H7 (cell line): Measurements from ENCODE around the gene ATE1. TPM values are rescaled to one million over a fixed set of nuclear protein-coding genes. Genes with fewer than 3 reads are reported as not detected.
"Not testable (repeated sequence)": the region's sequence is repeated elsewhere in the genome, so short reads cannot be mapped to it uniquely, and the experiment has no call there.

Experiments used
- DNase-seq: peaks from one replicate; pipeline ENCODE4 v3.0.0; 2012
- H3K27me3 ChIP-seq: 2 replicates; pipeline ENCODE4 v1.6.0; 2011; ENCODE audit warnings: mild to moderate bottlenecking, low read length; ENCODE audit not compliant: control insufficient read depth, insufficient read depth
- H3K36me3 ChIP-seq: replicated peaks from 2 replicates; pipeline ENCODE4 v1.5.1; 2011; ENCODE audit warnings: low read length; ENCODE audit not compliant: control insufficient read depth, insufficient read depth
- H3K4me3 ChIP-seq: 2 replicates; pipeline ENCODE4 v1.5.1; 2011; ENCODE audit warnings: low read depth, mild to moderate bottlenecking, control low read depth, low read length, moderate library complexity; ENCODE audit not compliant: insufficient read depth
- total RNA-seq: library from RNA; depleted of rRNA; stranded (reverse); fragments of >200 nt; shearing (Covaris generic); gene quantifications from 2 replicates; pipeline ENCODE4 v1.2.3, GENCODE V29; 2014

The ATE1 gene
- total RNA-seq, 1 experiment from 2014 or later = 13.4 TPM

DNA sequence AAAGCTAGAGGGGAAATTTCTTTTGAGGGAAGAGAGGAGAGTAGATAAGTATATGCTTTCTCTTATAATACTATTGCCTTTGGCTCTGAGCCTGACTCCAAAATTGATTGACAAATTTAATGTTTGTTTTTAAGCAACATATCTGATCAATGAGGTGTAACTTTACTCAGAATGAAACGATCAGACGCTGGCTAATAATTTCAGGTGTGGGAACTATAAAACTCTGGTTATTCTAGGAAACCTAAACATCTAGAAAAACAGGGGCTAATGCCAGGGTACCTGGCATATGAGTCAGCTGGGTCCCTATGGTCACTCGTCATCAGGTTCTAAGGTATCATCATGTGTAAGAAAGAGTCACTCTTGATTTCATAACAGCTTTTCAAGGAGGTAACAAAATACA, 139.7 kb downstream of the ATE1 start:
- no peaks in the 10 kb centered on the region for H3K27me3 ChIP-seq
- DNase-seq = no peak
- H3K36me3 ChIP-seq = no peaks in the 10 kb centered on the region
- H3K4me3 ChIP-seq = no peak overlapping the region

DNA sequence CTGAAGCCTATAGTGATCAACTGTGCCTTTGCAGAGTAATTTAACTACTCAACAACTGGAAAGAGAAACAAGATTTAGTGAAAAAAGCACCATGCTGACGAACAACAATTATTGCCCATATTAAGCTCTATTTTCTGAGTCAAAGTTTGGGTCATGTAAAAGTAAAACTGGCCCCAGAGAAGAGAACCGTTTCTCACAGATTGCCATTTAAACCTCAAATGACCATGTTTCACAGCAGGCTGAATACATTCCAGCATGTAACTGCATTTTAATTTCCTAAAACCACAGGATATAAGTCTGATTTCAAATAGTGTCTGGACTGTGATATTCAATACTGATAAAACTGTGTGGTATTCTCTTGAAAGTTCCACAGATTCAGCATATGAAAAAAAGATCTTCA, 140.7 kb downstream of the ATE1 start:
- no peaks in the 10 kb centered on the region for H3K36me3 ChIP-seq
- no peak for DNase-seq

DNA sequence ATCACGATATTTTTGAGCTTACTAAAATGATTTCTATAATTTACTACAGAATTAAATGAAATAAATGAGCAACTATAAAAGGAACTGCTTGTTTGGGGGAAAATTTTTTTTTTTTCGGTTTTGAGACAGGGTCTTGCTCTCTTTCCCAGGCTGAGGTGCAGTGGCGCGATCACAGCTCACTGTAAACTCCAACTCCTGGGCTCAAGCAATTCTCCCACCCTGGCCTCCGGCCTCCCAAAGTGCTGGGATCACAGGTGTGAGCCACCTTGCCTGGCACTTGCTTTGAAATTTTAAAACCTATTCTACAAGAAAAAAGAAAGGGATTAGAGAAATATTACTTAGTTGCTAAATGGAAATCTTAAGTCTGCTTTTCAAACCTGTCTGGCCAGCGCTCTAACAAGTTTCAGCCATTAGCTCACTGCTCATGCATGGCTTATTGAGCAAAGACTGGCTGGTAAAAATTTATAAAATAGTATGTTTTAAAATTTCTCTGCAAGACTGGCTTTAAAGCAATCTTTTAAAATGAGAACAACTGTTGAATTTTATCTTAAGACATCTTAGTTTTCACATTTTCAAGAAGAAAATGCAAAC, 144.0 kb downstream of the ATE1 start:
- no peak overlapping the region for H3K4me3 ChIP-seq
- H3K36me3 ChIP-seq = no peaks in the 10 kb centered on the region
- no peaks in the 10 kb centered on the region for H3K27me3 ChIP-seq
- DNase-seq = no peak

More for the DNA sequence above, 140.7 kb downstream of the ATE1 start:
- Histone ChIP-seq H3K4me3 (no peak overlapping the region), H3K27me3 (no peaks in the 10 kb centered on the region)

DNA sequence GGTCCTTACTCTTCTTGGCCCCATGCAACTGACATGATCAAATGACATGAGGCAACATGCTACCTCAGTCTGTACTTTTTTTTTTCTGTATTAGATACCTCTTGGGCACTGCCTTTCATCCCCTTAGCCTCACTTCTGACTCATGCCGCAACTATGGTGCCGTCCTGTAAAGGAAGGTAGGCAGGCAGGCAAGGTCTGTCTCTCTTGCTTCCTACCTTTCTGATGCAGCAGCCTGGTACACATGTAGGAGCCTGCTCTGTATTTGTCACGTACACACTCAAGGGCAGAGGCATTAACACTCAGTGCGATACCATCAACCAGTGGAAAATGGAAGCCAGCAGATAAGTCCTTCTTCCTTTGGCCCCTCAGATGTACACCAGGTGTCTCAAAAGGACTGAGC, 146.7 kb downstream of the ATE1 start:
- no peak overlapping the region for H3K4me3 ChIP-seq
- H3K36me3 ChIP-seq = no peaks in the 10 kb centered on the region
- H3K27me3 ChIP-seq = no peaks in the 10 kb centered on the region
- no peak for DNase-seq

DNA sequence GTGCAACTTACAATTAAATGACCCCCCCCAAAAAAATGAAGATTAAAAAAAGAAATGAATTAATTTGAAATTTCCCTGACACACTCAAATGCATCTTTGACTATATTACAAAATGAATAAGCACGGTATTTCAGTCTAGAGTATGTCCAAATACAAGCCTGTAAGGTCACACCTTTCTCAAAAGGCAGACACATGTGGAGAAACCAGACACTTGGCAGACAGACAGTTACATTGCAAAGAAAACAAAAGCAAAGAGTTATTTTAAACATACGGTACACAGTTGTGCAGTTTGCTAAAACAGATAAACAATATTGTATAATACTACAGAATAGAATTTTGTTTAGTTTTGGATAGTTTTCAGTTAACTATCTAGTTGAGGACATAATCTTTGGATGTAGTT, 153.0 kb downstream of the ATE1 start:
- Histone ChIP-seq H3K4me3 (no peak overlapping the region), H3K27me3 (no peaks in the 10 kb centered on the region), H3K36me3 (no peaks in the 10 kb centered on the region)
- no peak for DNase-seq

DNA sequence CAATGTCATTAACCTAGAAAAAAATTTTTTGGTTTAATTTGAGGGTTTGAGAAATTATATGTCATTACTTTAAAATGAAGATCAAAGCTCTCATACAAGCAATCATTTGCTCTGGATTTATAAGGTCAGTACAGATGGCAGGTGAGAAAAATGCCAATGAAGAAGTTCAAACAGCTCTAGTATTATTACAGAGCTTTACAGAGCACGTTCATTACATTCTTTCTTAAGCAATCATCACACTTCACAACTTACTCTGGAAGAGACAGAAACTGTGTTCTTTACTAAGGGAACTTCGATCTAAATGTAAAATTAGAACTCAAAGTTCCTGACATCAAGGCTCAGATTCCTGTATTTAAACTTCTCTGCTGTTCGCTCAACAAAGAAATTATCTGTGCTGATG, 153.4 kb downstream of the ATE1 start:
- H3K4me3 ChIP-seq = no peak overlapping the region
- no peak for DNase-seq
- H3K27me3 ChIP-seq = no peaks in the 10 kb centered on the region
- no peaks in the 10 kb centered on the region for H3K36me3 ChIP-seq

DNA sequence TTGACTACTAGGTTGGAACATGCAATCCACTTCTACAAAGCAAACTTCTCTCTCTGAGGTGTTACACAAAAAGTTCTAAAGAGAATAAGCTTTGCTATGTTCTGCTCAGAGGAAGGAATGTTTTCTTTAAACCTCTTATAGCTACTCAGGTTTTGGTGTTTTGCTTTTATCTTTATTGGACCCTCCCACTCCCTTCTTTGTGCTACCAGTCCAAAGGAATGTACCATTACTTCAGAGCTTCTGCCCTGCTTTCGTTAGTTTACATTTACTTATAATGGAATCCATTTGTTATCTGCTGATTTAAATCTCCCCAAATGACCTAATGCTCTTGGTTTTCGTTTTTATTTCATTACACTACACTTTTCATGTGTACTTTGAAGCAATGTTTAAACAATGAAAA, 154.9 kb downstream of the ATE1 start:
- no peak for DNase-seq
- no peaks in the 10 kb centered on the region for H3K36me3 ChIP-seq
- no peak overlapping the region for H3K4me3 ChIP-seq
- no peaks in the 10 kb centered on the region for H3K27me3 ChIP-seq

DNA sequence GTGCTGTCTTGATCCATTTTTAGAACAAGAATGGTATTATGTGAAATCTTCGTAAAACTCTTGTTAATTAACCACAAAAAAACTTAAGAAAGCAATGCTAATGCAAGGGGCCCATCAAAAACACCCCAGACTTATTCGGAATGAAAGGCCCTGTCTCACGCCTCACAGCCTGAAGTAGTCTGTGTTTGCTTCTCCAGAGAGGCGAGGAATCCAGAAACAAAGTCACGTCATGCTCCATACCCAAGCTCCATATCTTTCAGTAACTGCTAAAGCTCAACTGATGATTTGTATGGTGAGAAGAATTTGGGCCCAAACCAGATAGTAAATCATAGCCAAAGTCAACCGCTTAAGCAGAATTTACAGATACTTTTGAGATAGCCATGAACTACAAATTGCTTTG, 155.4 kb downstream of the ATE1 start:
- no peak overlapping the region for H3K4me3 ChIP-seq
- H3K36me3 ChIP-seq = no peaks in the 10 kb centered on the region
- DNase-seq = no peak
- no peaks in the 10 kb centered on the region for H3K27me3 ChIP-seq

DNA sequence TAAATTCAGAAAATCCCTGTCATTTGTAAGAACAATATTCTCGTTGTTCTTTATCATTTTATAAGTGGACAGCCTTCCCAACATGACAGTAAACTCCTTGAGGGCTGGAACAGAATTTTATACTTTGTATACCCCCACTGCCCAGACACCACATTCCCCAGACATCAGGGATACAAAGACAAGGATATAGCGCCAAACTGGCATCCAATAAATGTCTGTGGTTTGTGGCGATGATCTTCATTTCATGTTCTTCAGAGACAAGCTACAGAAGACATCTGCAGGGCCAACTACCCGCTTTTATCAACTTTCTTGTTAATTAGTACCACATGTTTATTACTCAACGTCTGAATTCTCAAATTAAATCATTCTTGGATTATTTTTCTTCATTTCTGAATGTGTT, 155.9 kb downstream of the ATE1 start:
- Histone ChIP-seq H3K36me3 (no peaks in the 10 kb centered on the region), H3K4me3 (no peak overlapping the region), H3K27me3 (no peaks in the 10 kb centered on the region)
- DNase-seq = no peak

DNA sequence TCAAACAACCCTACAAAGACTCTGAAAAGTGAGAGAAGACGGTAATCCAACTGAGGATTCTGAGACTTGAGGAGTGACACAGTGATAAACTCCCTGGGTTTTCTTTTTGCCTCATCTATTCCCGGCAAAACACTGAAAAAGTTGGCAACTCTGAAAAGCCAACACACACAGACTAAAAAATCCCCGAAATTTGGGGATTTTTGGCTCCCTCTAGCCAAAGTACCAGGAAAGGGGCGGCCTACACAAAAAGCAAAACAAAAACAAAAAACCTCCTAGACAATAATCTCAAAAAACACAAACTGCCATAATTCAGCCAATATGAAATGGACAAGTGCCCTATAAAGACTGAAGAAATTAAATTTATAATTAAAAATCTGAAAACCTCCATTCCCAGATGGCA, 161.4 kb downstream of the ATE1 start:
- Histone ChIP-seq H3K36me3 (no peaks in the 10 kb centered on the region), H3K27me3 (no peaks in the 10 kb centered on the region), H3K4me3 (no peak overlapping the region)
- no peak for DNase-seq

DNA sequence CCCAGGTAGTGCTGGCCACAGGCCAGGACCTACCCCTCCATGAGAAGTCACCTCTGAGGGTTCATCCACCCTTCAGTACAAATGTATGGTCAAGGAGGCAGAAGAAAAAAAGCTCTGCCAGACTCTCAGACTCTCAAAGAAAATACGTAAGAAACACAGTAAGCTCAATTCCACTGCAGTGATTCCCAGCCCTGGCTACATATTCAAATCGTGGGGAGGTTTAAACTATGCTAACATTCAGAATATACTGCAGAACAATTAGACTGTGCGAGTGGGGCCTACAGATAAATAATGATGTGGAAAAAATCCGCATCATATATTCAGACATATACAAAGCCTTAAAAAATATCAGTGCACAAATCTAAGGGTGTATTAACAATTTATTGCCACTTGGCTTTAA, 162.6 kb downstream of the ATE1 start:
- Histone ChIP-seq H3K36me3 (no peaks in the 10 kb centered on the region), H3K4me3 (no peak overlapping the region), H3K27me3 (no peaks in the 10 kb centered on the region)
- DNase-seq = no peak

DNA sequence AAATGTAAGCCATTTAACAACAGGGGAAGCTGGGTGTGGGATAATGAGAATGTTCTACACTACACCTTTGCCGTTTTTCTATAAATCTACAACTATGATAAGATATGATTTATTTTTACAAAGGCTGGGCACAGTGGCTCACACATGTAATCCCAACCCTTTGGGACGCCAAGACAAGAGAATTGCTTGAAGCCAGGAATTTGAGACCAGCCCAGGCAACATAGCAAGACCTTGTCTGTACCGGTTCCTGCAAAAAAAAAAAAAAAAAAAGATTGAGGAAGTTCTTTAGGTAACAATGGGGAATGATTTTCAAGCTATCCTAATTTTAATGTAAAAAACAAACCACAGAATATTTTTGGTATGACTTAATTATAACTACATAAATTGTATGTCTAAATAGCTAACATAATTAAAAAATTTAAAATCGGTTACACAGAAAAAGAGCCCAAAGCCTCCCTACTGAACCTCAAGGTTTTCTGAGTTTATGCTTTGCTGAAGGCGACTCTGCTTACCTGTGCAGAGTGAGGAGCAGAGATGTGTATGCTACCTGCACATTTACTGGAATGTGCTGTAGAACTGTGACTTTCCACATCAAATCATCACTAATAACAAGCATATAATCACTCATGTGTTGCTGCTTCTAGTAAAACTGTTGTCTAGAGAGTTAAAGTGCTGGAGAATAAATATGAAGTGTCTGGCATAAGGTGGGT, 163.4 kb downstream of the ATE1 start:
- H3K36me3 ChIP-seq = no peaks in the 10 kb centered on the region
- H3K4me3 ChIP-seq = no peak overlapping the region
- H3K27me3 ChIP-seq = no peaks in the 10 kb centered on the region
- DNase-seq = no peak

DNA sequence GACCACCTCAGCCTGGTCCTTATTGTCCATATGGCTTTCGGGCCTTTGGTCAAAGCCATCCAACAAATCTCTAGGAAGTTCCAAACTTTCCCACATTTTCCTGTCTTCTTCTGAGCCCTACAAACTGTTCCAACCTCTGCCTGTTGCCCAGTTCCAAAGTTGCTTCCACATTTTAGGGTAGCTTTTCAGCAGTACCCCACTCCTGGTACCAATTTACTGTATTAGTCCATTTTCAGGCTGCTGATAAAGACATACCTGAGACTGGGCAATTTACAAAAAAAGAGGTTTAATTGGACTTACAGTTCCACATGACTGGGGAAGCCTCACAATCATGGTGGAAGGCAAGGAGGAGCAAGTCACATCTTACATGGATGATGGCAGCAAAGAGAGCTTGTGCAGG, 170.6 kb downstream of the ATE1 start:
- H3K4me3 ChIP-seq, H3K27me3 ChIP-seq, H3K36me3 ChIP-seq, DNase-seq: not testable (repeated sequence)

DNA sequence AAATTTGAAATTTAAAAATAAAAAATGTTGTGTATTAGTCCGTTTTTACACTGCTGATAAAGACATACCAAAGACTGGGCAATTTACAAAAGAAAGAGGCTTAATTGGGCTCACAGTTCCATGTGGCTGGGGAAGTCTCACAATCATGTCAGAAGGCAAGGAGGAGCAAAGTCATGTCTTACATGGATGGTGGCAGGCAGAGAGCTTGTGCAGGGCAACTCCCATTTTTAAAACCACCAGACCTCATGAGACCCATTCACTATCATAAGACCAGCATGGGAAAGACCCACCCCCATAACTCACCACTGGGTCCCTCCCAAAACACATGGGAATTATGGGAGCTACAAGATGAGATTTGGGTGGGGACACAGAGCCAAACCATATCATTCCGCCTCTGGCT, 172.3 kb downstream of the ATE1 start:
- H3K36me3 ChIP-seq, H3K4me3 ChIP-seq: not testable (repeated sequence)

DNA sequence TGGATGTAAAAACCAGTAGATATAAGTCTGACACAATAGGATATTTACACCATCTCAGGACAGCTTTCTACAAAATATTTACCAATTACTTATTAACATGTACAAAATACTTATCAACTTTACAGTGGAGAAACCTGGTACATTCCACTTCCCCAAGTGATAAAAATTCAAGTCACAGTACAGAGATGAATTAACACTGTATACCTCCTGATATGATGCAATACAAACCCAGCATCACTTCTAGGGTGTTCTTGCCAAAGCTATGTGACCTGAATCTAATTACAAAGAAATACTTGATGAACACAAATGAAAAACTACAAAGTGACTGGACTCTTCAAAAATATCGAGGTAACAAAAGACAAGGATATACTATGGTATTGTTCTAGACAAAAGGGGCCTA, 173.2 kb downstream of the ATE1 start:
- no peaks in the 10 kb centered on the region for H3K27me3 ChIP-seq
- H3K4me3 ChIP-seq = no peak overlapping the region

More for the DNA sequence above, 172.3 kb downstream of the ATE1 start:
- not testable (repeated sequence) for DNase-seq, H3K27me3 ChIP-seq

More for the DNA sequence above, 173.2 kb downstream of the ATE1 start:
- no peaks in the 10 kb centered on the region for H3K36me3 ChIP-seq
- no peak for DNase-seq
